Body of pancreas (tissue), 4 donors: Measurements from ENCODE around the gene ST3GAL3.

Experiments
- POLR2A ChIP-seq, 3 donors: fragments of 450-650 bp; IDR thresholded peaks; one replicate each; pipeline ENCODE4 v1.6.1; 2016; ENCODE audit warnings: antibody characterized with exemption in 3 of 3, mild to moderate bottlenecking in 2 of 3
- TF ChIP-seq, protein P1 (sequence below), 7 experiments: fragments of 450-650 bp in 4 of 7; fragments of 200-600 bp in 3 of 7; sonication (generic) in 3 of 7; IDR thresholded peaks; one replicate each; pipeline ENCODE4 v1.5.1; 2016 to 2019; ENCODE audit warnings: antibody characterized with exemption in 7 of 7

DNA sequence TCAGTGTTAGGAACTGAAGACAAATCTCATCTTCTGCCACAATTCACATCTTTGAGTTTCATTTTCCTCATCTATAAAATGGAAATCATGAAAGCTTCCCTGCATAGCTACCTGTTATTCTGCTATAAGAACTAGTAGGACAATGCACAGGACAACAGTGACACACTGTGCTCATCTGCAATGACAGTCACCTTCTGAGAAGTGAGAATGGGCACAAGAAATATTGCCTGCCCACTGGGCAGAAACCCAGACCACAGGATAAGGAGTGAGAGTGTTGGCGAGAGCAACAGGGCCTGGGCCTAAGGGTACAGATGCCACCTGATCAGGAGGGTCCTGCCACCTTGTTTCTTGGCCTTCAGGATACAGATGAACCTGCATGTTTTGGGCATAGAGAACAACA lies 203.0 kb downstream of the ST3GAL3 start:
- TF ChIP-seq, protein P1, sequence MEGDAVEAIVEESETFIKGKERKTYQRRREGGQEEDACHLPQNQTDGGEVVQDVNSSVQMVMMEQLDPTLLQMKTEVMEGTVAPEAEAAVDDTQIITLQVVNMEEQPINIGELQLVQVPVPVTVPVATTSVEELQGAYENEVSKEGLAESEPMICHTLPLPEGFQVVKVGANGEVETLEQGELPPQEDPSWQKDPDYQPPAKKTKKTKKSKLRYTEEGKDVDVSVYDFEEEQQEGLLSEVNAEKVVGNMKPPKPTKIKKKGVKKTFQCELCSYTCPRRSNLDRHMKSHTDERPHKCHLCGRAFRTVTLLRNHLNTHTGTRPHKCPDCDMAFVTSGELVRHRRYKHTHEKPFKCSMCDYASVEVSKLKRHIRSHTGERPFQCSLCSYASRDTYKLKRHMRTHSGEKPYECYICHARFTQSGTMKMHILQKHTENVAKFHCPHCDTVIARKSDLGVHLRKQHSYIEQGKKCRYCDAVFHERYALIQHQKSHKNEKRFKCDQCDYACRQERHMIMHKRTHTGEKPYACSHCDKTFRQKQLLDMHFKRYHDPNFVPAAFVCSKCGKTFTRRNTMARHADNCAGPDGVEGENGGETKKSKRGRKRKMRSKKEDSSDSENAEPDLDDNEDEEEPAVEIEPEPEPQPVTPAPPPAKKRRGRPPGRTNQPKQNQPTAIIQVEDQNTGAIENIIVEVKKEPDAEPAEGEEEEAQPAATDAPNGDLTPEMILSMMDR (IDR thresholded peaks at IDR 0.05), result no peak
- TF ChIP-seq POLR2A (IDR thresholded peaks at IDR 0.05), result no peak
